ENCODE measurements around the gene SNX19. TPM values are rescaled to one million over a fixed set of nuclear protein-coding genes. Genes with fewer than 3 reads are reported as not detected.

The SNX19 gene
- total RNA-seq, 1 experiment from 2014 or later, result 34.4 TPM

- no peak overlapping the region for H3K18ac ChIP-seq (ENCODE audit: insufficient read length, low read depth, low read length)
- no peaks in the 10 kb centered on the region for H3K27me3 Mint-ChIP-seq (ENCODE audit: low read depth)
- no peak for TF ChIP-seq CTCF (conservative IDR thresholded peaks at IDR 0.05)
Measured at GRCh38 chr11:130908061-130908460, 8.2 kb downstream of the SNX19 start.

More at GRCh38 chr11:130908061-130908460, 8.2 kb downstream of the SNX19 start:
- Histone ChIP-seq H3K23me2 (ENCODE audit: insufficient read length, low read depth, low read length, poor library complexity, severe bottlenecking) (no peaks in the 10 kb centered on the region), H3K4me2 (ENCODE audit: insufficient read depth, insufficient read length, low read length) (no peak overlapping the region), H3K4me1 (ENCODE audit: insufficient read depth, low read length) (no peaks in the 10 kb centered on the region), H2AFZ (ENCODE audit: low read length) (no peak overlapping the region), H4K20me1 (ENCODE audit: control insufficient read depth, insufficient read depth, insufficient read length) (no peaks in the 10 kb centered on the region), H3K56ac (ENCODE audit: insufficient read length, low read depth, low read length) (no peak overlapping the region), H2BK5ac (ENCODE audit: insufficient read length, low read length) (no peak overlapping the region), H3T11ph (ENCODE audit: low read length) (no peak overlapping the region), H3K9ac (ENCODE audit: extremely low read depth, insufficient read length, low read length) (no peak overlapping the region), H3K79me1 (ENCODE audit: insufficient read depth, low read depth, low read length, poor library complexity, severe bottlenecking) (no peaks in the 10 kb centered on the region), H3K4ac (ENCODE audit: low read depth, low read length) (no peak overlapping the region), H4K5ac (ENCODE audit: insufficient read length, low read depth, low read length) (no peak overlapping the region), H4K8ac (replicated peaks; ENCODE audit: insufficient read length, low read depth, low read length) (no peak overlapping the region), H2BK20ac (ENCODE audit: low read depth, low read length, poor library complexity, severe bottlenecking) (no peak overlapping the region), H3K79me2 (ENCODE audit: insufficient read depth, low read length) (no peaks in the 10 kb centered on the region), H3K27me3 (ENCODE audit: insufficient read depth, low read length) (no peaks in the 10 kb centered on the region; the same call in 1 of the 2 replicates), H3K14ac (ENCODE audit: insufficient read depth, low read length) (no peak overlapping the region), H3K9me3 (ENCODE audit: control insufficient read depth, low read depth, low read length) (no peaks in the 10 kb centered on the region), H2BK120ac (ENCODE audit: low read depth, low read length, poor library complexity, severe bottlenecking) (no peak overlapping the region), H3K23ac (ENCODE audit: insufficient read length, low read depth, low read length) (no peak overlapping the region), H2BK15ac (ENCODE audit: low read depth, low read length) (no peak overlapping the region), H2BK12ac (ENCODE audit: insufficient read length, low read depth, low read length) (no peak overlapping the region), H4K91ac (ENCODE audit: insufficient read length, low read depth, low read length) (no peak overlapping the region), H3K27ac (ENCODE audit: insufficient read length, low read depth, low read length) (no peak overlapping the region), H2AK5ac (ENCODE audit: insufficient read length, low read length) (no peak overlapping the region)
- Mint-ChIP-seq H3K9me3 (no peaks in the 10 kb centered on the region), H3K4me1 (peaks cover 2 to 4% of the 10 kb centered on the region in 2 experiments; a peak in 2 of 4 replicates), H3K27ac (peak overlapping the region in 1 of 3 experiments; percentile 92; a peak in 1 of 7 replicates), H3K4me3 (no peak overlapping the region), H3K36me3 (ENCODE audit: insufficient read depth in 1 of 3, low read depth in 3 of 3) (peaks cover 8 to 77% (median 74%) of the 10 kb centered on the region in 3 experiments; a peak in 6 of 7 replicates)
- no peak for DNase-seq
- WGBS (ENCODE audit: extremely low coverage, insufficient read length, low lambda C conversion rate), result no CpG with 5 or more reads among the region's 6 CpGs

Data from H9 (cell line).